Activated naive CD4-positive, alpha-beta T cell treated with anti-CD3 and anti-CD28 coated beads, Interleukin-2, amount 50 U/mL, for 24 hours (primary cell): ENCODE data around the gene ACHE.
"Not testable (repeated sequence)": the region's sequence is repeated elsewhere in the genome, so short reads cannot be mapped to it uniquely, and the experiment has no call there.

Experiments
- H3K27ac Mint-ChIP-seq: one replicate; pipeline ENCODE4 v1.8.0; 2021; ENCODE audit warnings: mild to moderate bottlenecking, mixed read lengths
- H3K27me3 Mint-ChIP-seq: one replicate; pipeline ENCODE4 v1.8.0; 2021; ENCODE audit warnings: mixed read lengths
- H3K36me3 Mint-ChIP-seq: one replicate; pipeline ENCODE4 v1.8.0; 2021; ENCODE audit warnings: mixed read lengths
- H3K4me1 Mint-ChIP-seq: one replicate; pipeline ENCODE4 v1.8.0; 2021; ENCODE audit warnings: mixed read lengths
- H3K4me3 Mint-ChIP-seq: one replicate; pipeline ENCODE4 v1.8.0; 2021; ENCODE audit warnings: mild to moderate bottlenecking, mixed read lengths
- H3K9me3 Mint-ChIP-seq: one replicate; pipeline ENCODE4 v1.8.0; 2021; ENCODE audit warnings: mixed read lengths

The ACHE gene

GRCh38 chr7:100895701-100895955 is at the start of gene ACHE:
TSS of gene ACHE (minus strand) at chr7:100895888. CDS start at chr7:100894232, 1,656 bp downstream.
- Mint-ChIP-seq H3K4me1 (peaks cover 14% of the 10 kb centered on the region), H3K4me3 (peak within 1 kb of the TSS; percentile 78), H3K27me3 (peaks cover 32% of the 10 kb centered on the region), H3K36me3 (no peaks in the 10 kb centered on the region), H3K9me3 (no peaks in the 10 kb centered on the region), H3K27ac (no peak within 1 kb of the TSS)

- Mint-ChIP-seq H3K36me3 (peaks cover 2% of the 10 kb centered on the region), H3K27ac (no peak overlapping the region), H3K4me3 (no peak overlapping the region), H3K9me3 (no peaks in the 10 kb centered on the region), H3K4me1 (no peaks in the 10 kb centered on the region), H3K27me3 (peaks cover 10% of the 10 kb centered on the region)
These were observed 48.5 kb upstream of the ACHE start for GRCh38 chr7:100944138-100944537.

GRCh38 chr7:100943693-100944092 is 48.0 kb upstream of the ACHE start:
- Mint-ChIP-seq H3K36me3 (peaks cover 2% of the 10 kb centered on the region), H3K9me3 (no peaks in the 10 kb centered on the region), H3K27me3 (peaks cover 9% of the 10 kb centered on the region), H3K4me3 (no peak overlapping the region), H3K4me1 (no peaks in the 10 kb centered on the region), H3K27ac (no peak overlapping the region)

GRCh38 chr7:100942045-100942774 is 46.5 kb upstream of the ACHE start:
- Mint-ChIP-seq H3K36me3 (peaks cover 2% of the 10 kb centered on the region), H3K4me1 (no peaks in the 10 kb centered on the region)

GRCh38 chr7:100936167-100936566 is 40.5 kb upstream of the ACHE start:
- not testable (repeated sequence) for H3K27ac Mint-ChIP-seq, H3K4me1 Mint-ChIP-seq, H3K9me3 Mint-ChIP-seq, H3K36me3 Mint-ChIP-seq, H3K4me3 Mint-ChIP-seq, H3K27me3 Mint-ChIP-seq

More at GRCh38 chr7:100942045-100942774, 46.5 kb upstream of the ACHE start:
- Mint-ChIP-seq H3K27me3 (peaks cover 12% of the 10 kb centered on the region), H3K9me3 (no peaks in the 10 kb centered on the region), H3K4me3 (no peak overlapping the region), H3K27ac (no peak overlapping the region)

GRCh38 chr7:100935381-100935780 is 39.7 kb upstream of the ACHE start:
- not testable (repeated sequence) for H3K4me3 Mint-ChIP-seq, H3K4me1 Mint-ChIP-seq

GRCh38 chr7:100933734-100934133 is 38.0 kb upstream of the ACHE start:
- no peaks in the 10 kb centered on the region for H3K4me1 Mint-ChIP-seq
- no peak overlapping the region for H3K4me3 Mint-ChIP-seq
- no peak overlapping the region for H3K27ac Mint-ChIP-seq
- no peaks in the 10 kb centered on the region for H3K9me3 Mint-ChIP-seq
- peaks cover 12% of the 10 kb centered on the region for H3K27me3 Mint-ChIP-seq
- H3K36me3 Mint-ChIP-seq = peaks cover 4% of the 10 kb centered on the region

More at GRCh38 chr7:100935381-100935780, 39.7 kb upstream of the ACHE start:
- H3K27ac Mint-ChIP-seq, H3K36me3 Mint-ChIP-seq, H3K9me3 Mint-ChIP-seq: not testable (repeated sequence)
- H3K27me3 Mint-ChIP-seq = peaks cover 11% of the 10 kb centered on the region

GRCh38 chr7:100929808-100930174 is 34.1 kb upstream of the ACHE start:
- no peaks in the 10 kb centered on the region for H3K9me3 Mint-ChIP-seq
- H3K36me3 Mint-ChIP-seq = peaks cover 4% of the 10 kb centered on the region
- H3K4me3 Mint-ChIP-seq = no peak overlapping the region
- peaks cover 10% of the 10 kb centered on the region for H3K27me3 Mint-ChIP-seq
- no peaks in the 10 kb centered on the region for H3K4me1 Mint-ChIP-seq
- H3K27ac Mint-ChIP-seq = no peak overlapping the region

- not testable (repeated sequence) for H3K9me3 Mint-ChIP-seq, H3K27ac Mint-ChIP-seq, H3K4me1 Mint-ChIP-seq, H3K4me3 Mint-ChIP-seq, H3K36me3 Mint-ChIP-seq, H3K27me3 Mint-ChIP-seq
These were observed 27.9 kb upstream of the ACHE start for GRCh38 chr7:100923616-100924015.

- H3K27me3 Mint-ChIP-seq = peaks cover 6% of the 10 kb centered on the region
- no peak overlapping the region for H3K4me3 Mint-ChIP-seq
- H3K36me3 Mint-ChIP-seq = no peaks in the 10 kb centered on the region
- H3K9me3 Mint-ChIP-seq = no peaks in the 10 kb centered on the region
- H3K4me1 Mint-ChIP-seq = no peaks in the 10 kb centered on the region
- no peak overlapping the region for H3K27ac Mint-ChIP-seq
These were observed 25.4 kb upstream of the ACHE start for GRCh38 chr7:100921039-100921438.

GRCh38 chr7:100919779-100920437 is 24.2 kb upstream of the ACHE start:
- not testable (repeated sequence) for H3K27ac Mint-ChIP-seq, H3K27me3 Mint-ChIP-seq, H3K4me3 Mint-ChIP-seq, H3K9me3 Mint-ChIP-seq, H3K36me3 Mint-ChIP-seq, H3K4me1 Mint-ChIP-seq

- not testable (repeated sequence) for H3K4me3 Mint-ChIP-seq, H3K36me3 Mint-ChIP-seq, H3K9me3 Mint-ChIP-seq, H3K27ac Mint-ChIP-seq, H3K4me1 Mint-ChIP-seq, H3K27me3 Mint-ChIP-seq
These were observed 23.6 kb upstream of the ACHE start for GRCh38 chr7:100919335-100919734.

- Mint-ChIP-seq H3K27ac (no peak overlapping the region), H3K36me3 (no peaks in the 10 kb centered on the region), H3K27me3 (peaks cover 4% of the 10 kb centered on the region), H3K9me3 (no peaks in the 10 kb centered on the region), H3K4me1 (no peaks in the 10 kb centered on the region), H3K4me3 (no peak overlapping the region)
These were observed 19.3 kb upstream of the ACHE start for GRCh38 chr7:100914879-100915447.

GRCh38 chr7:100914208-100914878 is 18.7 kb upstream of the ACHE start:
- no peaks in the 10 kb centered on the region for H3K36me3 Mint-ChIP-seq
- H3K4me3 Mint-ChIP-seq = no peak overlapping the region
- H3K9me3 Mint-ChIP-seq = no peaks in the 10 kb centered on the region
- H3K4me1 Mint-ChIP-seq = no peaks in the 10 kb centered on the region
- no peak overlapping the region for H3K27ac Mint-ChIP-seq
- H3K27me3 Mint-ChIP-seq = peaks cover 4% of the 10 kb centered on the region

- H3K4me1 Mint-ChIP-seq = no peaks in the 10 kb centered on the region
- H3K4me3 Mint-ChIP-seq = no peak overlapping the region
- peaks cover 7% of the 10 kb centered on the region for H3K27me3 Mint-ChIP-seq
- no peaks in the 10 kb centered on the region for H3K9me3 Mint-ChIP-seq
- no peak overlapping the region for H3K27ac Mint-ChIP-seq
- H3K36me3 Mint-ChIP-seq = peaks cover 3% of the 10 kb centered on the region
These were observed 15.8 kb upstream of the ACHE start for GRCh38 chr7:100911484-100911883.

- H3K36me3 Mint-ChIP-seq, H3K4me3 Mint-ChIP-seq, H3K27me3 Mint-ChIP-seq, H3K9me3 Mint-ChIP-seq, H3K4me1 Mint-ChIP-seq, H3K27ac Mint-ChIP-seq: not testable (repeated sequence)
These were observed 14.8 kb upstream of the ACHE start for GRCh38 chr7:100910443-100910842.
